Adrenal gland (tissue), 12 donors: ENCODE data around the gene THSD7A. TPM values are rescaled to one million over a fixed set of nuclear protein-coding genes. Genes with fewer than 3 reads are reported as not detected.

Experiments
- DNase-seq, 7 donors: peaks; one replicate each; pipeline ENCODE4 v3.0.0-alpha.2; 2019 to 2020
- H3K27ac ChIP-seq, 5 donors: fragments of 200-600 bp; sonication (generic) in 4 of 5; 1 replicate in 3 of 5; 2 replicates in 2 of 5; pipeline versions ENCODE4 v1.5.1 to v1.8.0; 2016 to 2020; ENCODE audit warnings: mild to moderate bottlenecking in 1 of 5
- H3K27me3 ChIP-seq: fragments of 200-600 bp; 2 replicates; pipeline ENCODE4 v1.8.0; 2021
- H3K36me3 ChIP-seq, 2 donors: fragments of 200-600 bp; replicated peaks in 1 of 2; 1 replicate in 1 of 2; 2 replicates in 1 of 2; pipeline versions ENCODE4 v1.5.1 to v1.8.0; 2018 to 2022
- H3K4me1 ChIP-seq, 2 donors: fragments of 200-600 bp; replicated peaks in 1 of 2; 1 replicate in 1 of 2; 2 replicates in 1 of 2; pipeline versions ENCODE4 v1.5.1 to v1.8.0; 2018 to 2021
- H3K4me3 ChIP-seq, 4 donors: fragments of 200-600 bp; sonication (generic) in 3 of 4; one replicate each; pipeline ENCODE4 v1.5.1; 2016 to 2018
- H3K9me3 ChIP-seq, 3 donors: fragments of 200-600 bp; sonication (generic) in 1 of 3; replicated peaks in 1 of 3; 1 replicate in 2 of 3; 2 replicates in 1 of 3; pipeline versions ENCODE4 v1.5.1 to v1.8.0; 2016 to 2021
- POLR2A ChIP-seq, 2 donors: fragments of 450-650 bp; IDR thresholded peaks; one replicate each; pipeline ENCODE4 v1.6.1; 2017; ENCODE audit warnings: antibody characterized with exemption in 2 of 2, mild to moderate bottlenecking in 2 of 2, moderate library complexity in 1 of 2
- WGBS, 4 donors: extraction: QIAGEN DNeasy Blood & Tissue Kit in 2 of 4; methylation state at CpG; one replicate each; pipeline versions ENCODE4 v1.1.5 to v1.1.7; 2013 to 2017; 5-methylcytosine and 5-hydroxymethylcytosine counted together
- intact Hi-C, 2 donors: fragments of 100-400 bp; cut with DNase I; formaldehyde crosslinking; loops; one replicate each; pipeline versions ENCODE4 v1.14.1 to v1.15.0; 2022 to 2023
- polyA plus RNA-seq, 3 donors: library from polyadenylated mRNA; stranded (reverse); fragments of 200-250 nt in 2 of 3; fragments of 350-450 nt in 1 of 3; fragmentation: Illumina TruSeq in 1 of 3; extraction: RNeasy Lipid Tissue Mini Kit (QIAGEN cat#74804) in 1 of 3; gene quantifications; one replicate each; pipeline ENCODE4 v1.2.3, GENCODE V29; 2013 to 2014
- total RNA-seq, 9 donors: library from RNA; depleted of rRNA in 4 of 9; stranded (reverse); fragments of >200 nt in 4 of 9; fragments of 120-200 nt in 1 of 9; fragmentation: NEBNext Ultra II Directional in 1 of 9; extraction: Animal tissue kit (Norgen Biotek cat#: 25700) in 1 of 9; gene quantifications; one replicate each; pipeline versions ENCODE4 v1.1.0 to v1.2.4, GENCODE V29; 2013 to 2023
- TF ChIP-seq, protein P1 (sequence below), 6 experiments: fragments of 450-650 bp in 4 of 6; fragments of 200-600 bp in 2 of 6; sonication (generic) in 1 of 6; IDR thresholded peaks; 1 replicate in 5 of 6; 2 replicates in 1 of 6; pipeline versions ENCODE4 v1.5.1 to v1.8.0; 2016 to 2021; ENCODE audit warnings: antibody characterized with exemption in 6 of 6, mild to moderate bottlenecking in 2 of 6, moderate library complexity in 1 of 6
- donor health status: healthy with polysubstance abuse.
- donor health status: Bipolar disorder and iron deficiency.
- donor health status: DM: yes; HTN: yes; CAD: no.
- donor health status: DM: no; HTN: no; CAD: no.
- donor health status: DM: no; HTN: no; CAD: no.
- donor health status: DM: yes; HTN: yes; CAD: no.

The THSD7A gene
- total and polyA plus RNA-seq, 12 donors, result 0.74 to 18.4 (median 4.8) TPM

DNA sequence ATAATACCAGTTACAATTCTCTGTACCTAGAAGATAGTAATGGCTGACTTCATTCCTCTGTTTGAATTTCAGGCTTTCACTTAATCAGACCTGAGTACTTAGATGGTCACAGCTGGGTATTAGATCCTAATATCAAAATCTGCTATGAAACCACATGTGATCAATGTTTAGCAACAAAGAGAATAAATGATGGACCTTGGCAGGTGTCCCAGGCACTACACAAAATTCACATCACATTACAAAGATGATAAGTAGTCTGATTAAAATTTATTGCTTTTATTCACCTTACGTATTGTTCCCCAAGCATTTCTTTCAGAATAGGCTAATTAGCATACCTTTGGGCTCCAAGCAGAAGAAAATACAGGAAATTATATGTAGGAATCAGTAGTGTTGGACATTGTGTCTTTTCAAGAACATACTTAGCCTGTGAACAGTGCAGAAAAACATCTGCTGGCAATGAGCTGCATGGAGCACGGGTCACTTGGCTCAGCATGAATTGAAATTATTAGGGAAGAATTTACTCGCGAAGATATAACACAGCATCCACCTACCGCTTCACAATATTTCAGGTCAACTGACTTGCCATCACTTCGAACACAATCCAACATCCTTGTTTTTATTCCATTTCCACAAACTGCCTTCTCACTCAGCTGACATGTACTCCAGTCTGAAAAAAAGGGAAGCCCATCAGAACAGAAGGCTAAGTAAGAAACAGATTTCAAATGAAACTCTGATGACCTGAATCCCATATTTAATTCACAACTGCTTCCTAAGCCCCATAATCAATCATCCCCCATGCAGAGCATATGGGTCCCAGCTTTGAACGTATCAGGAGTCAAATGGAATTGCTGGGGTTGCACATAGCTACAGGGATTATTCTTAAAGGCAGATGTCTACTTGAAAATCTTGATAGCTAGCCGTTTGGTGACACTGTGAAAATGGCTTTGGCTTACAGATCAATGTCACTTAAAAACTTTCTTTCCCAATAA is 421.0 kb downstream of the THSD7A start:
- no peak overlapping the region for H3K4me3 ChIP-seq
- TF ChIP-seq, protein P1, sequence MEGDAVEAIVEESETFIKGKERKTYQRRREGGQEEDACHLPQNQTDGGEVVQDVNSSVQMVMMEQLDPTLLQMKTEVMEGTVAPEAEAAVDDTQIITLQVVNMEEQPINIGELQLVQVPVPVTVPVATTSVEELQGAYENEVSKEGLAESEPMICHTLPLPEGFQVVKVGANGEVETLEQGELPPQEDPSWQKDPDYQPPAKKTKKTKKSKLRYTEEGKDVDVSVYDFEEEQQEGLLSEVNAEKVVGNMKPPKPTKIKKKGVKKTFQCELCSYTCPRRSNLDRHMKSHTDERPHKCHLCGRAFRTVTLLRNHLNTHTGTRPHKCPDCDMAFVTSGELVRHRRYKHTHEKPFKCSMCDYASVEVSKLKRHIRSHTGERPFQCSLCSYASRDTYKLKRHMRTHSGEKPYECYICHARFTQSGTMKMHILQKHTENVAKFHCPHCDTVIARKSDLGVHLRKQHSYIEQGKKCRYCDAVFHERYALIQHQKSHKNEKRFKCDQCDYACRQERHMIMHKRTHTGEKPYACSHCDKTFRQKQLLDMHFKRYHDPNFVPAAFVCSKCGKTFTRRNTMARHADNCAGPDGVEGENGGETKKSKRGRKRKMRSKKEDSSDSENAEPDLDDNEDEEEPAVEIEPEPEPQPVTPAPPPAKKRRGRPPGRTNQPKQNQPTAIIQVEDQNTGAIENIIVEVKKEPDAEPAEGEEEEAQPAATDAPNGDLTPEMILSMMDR (IDR thresholded peaks at IDR 0.05), result no peak
- TF ChIP-seq POLR2A (IDR thresholded peaks at IDR 0.05), result no peak
- H3K9me3 ChIP-seq, result no peaks in the 10 kb centered on the region
- H3K27ac ChIP-seq, result no peak overlapping the region
- 83 to 88% (median 83%) methylated on average over 8 of the region's 8 CpGs for WGBS, 4 donors
- H3K27me3 ChIP-seq, result no peaks in the 10 kb centered on the region
- intact Hi-C loops, result no loop called here
- no peak for DNase-seq
- no peaks in the 10 kb centered on the region for H3K36me3 ChIP-seq
- H3K4me1 ChIP-seq, result no peaks in the 10 kb centered on the region

DNA sequence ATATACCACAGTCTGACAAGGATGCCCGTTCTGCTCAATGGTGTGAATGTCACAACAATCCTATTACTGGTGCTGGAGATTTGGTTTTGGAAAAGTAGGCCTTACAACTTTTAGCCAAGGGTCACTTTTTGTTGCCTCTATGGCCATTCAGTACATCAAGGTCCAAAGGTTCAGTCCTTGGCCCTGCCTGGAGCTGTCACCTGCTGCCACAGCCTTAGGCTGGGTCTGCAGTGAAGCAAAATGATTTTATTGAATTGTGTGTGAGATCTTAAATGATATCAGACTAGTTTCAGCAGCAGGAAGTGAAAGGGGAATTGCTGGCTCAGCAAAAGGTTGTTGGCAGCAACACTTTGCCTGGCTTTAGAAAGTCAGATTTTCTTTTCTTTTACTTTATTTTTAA is 427.6 kb downstream of the THSD7A start:
- H3K9me3 ChIP-seq, result no peaks in the 10 kb centered on the region
- no peaks in the 10 kb centered on the region for H3K36me3 ChIP-seq
- intact Hi-C loops, result no loop called here
- no peaks in the 10 kb centered on the region for H3K4me1 ChIP-seq
- no peaks in the 10 kb centered on the region for H3K27me3 ChIP-seq
- H3K4me3 ChIP-seq, result no peak overlapping the region
- TF ChIP-seq, protein P1 (IDR thresholded peaks at IDR 0.05), result no peak
- no peak for TF ChIP-seq POLR2A (IDR thresholded peaks at IDR 0.05)
- no peak overlapping the region for H3K27ac ChIP-seq
- no peak for DNase-seq
- 79 to 90% (median 83%) methylated on average over 1 of the region's 1 CpG for WGBS, 4 donors

DNA sequence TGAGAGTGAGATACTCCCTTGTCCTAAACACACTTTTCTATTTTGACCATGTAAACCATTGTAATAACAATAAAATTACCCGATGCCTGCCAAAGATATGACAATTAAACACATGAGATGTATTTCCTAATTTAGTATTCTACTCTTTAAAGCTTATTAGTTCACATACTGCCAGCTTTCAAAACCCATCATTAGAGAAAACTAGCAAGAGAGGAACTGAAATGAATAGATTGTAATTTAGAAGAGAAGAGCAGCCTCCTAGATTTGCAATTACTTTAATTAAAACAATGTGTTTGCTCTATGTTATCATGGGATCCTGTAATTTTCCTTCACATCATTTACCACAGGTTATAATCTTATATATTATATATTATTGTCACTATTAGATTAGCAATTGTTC is 428.2 kb downstream of the THSD7A start:
- DNase-seq, result no peak
- H3K9me3 ChIP-seq, result no peaks in the 10 kb centered on the region
- no peak overlapping the region for H3K4me3 ChIP-seq
- H3K36me3 ChIP-seq, result no peaks in the 10 kb centered on the region
- no peak overlapping the region for H3K27ac ChIP-seq
- no peaks in the 10 kb centered on the region for H3K4me1 ChIP-seq
- intact Hi-C loops, result no loop called here
- no peak for TF ChIP-seq POLR2A (IDR thresholded peaks at IDR 0.05)
- TF ChIP-seq, protein P1 (IDR thresholded peaks at IDR 0.05), result no peak
- no peaks in the 10 kb centered on the region for H3K27me3 ChIP-seq
- WGBS, 4 donors, result 68 to 91% (median 82%) methylated on average over 1 of the region's 1 CpG

DNA sequence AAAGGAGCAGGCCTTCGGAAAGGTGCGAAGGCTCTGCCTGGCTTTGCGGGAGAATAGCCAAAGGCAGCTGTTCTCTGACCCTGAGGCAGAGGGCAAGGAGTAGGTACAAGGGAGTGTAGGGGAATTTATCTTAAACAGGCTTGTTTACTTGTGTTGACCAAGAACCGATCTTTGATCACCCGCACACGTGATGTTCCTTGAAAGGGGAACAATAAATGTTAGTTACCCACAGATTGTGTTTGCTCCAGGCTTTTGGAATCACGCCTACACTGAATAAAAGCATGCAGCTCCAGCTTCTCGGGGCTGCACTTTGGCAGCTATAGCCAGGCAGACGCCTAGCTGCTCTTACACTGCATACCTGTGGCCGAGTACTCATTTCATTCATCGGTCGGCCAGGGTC is 437.6 kb downstream of the THSD7A start:
- WGBS, 4 donors, result 88 to 97% (median 96%) methylated on average over 12 of the region's 12 CpGs
- intact Hi-C loops, result no loop called here

More for the DNA sequence above, 437.6 kb downstream of the THSD7A start:
- TF ChIP-seq, protein P1 (IDR thresholded peaks at IDR 0.05), result no peak
- TF ChIP-seq POLR2A (IDR thresholded peaks at IDR 0.05), result no peak
- H3K36me3 ChIP-seq, result no peaks in the 10 kb centered on the region
- H3K9me3 ChIP-seq, result no peaks in the 10 kb centered on the region
- H3K27ac ChIP-seq, result no peak overlapping the region
- H3K4me3 ChIP-seq, result no peak overlapping the region
- no peak for DNase-seq
- H3K4me1 ChIP-seq, result no peaks in the 10 kb centered on the region
- no peaks in the 10 kb centered on the region for H3K27me3 ChIP-seq
